ENCODE measurements around the gene ATIC. TPM values are rescaled to one million over a fixed set of nuclear protein-coding genes. Genes with fewer than 3 reads are reported as not detected.

The ATIC gene
- polyA plus RNA-seq, 1 donor from 2014 or later = 9.5 TPM

DNA sequence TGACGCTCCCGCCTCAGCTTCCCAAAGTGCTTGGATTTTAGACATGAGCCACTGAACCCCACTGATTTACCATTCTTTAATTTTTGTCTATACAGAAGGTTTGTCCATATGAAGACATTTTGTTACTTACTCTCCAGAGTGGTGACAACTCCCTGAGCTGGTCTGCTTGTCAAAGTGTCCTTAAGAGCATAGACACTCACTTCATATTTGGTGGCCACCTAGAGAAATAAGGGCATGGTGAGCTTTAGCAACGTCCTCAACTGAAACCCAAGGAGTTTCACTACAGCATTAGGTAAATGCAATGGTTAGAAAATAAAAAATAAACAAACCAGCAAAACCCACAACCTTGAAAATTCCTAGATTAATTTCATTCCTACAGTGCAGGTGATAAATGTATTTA is 66.2 kb downstream of the ATIC start:
- Histone ChIP-seq H4K20me1 (ENCODE audit: insufficient read depth) (no peaks in the 10 kb centered on the region), H3K27ac (ENCODE audit: low read length) (no peak overlapping the region), H3K36me3 (ENCODE audit: insufficient read depth, low read length) (no peaks in the 10 kb centered on the region), H3K27me3 (ENCODE audit: insufficient read depth, low read depth, low read length) (no peaks in the 10 kb centered on the region), H3F3A (ENCODE audit: insufficient read depth, low read length, poor library complexity, severe bottlenecking) (no peaks in the 10 kb centered on the region), H3K9me3 (ENCODE audit: low read length) (no peaks in the 10 kb centered on the region), H3K9ac (ENCODE audit: low read length) (no peak overlapping the region), H3K9me2 (ENCODE audit: insufficient read depth, low read length) (no peaks in the 10 kb centered on the region), H3K79me2 (replicated peaks; ENCODE audit: insufficient read depth, low read length) (no peaks in the 10 kb centered on the region), H3K4me2 (ENCODE audit: low read length) (no peak overlapping the region), H2AFZ (ENCODE audit: low read depth, low read length) (no peak overlapping the region), H3K4me3 (ENCODE audit: low read length) (no peak overlapping the region)
- no peak for TF ChIP-seq EP300 (conservative IDR thresholded peaks at IDR 0.05; ENCODE audit: poor library complexity, severe bottlenecking)
- TF ChIP-seq REST (IDR thresholded peaks at IDR 0.05; ENCODE audit: borderline replicate concordance) = no peak
- no peak for TF ChIP-seq POLR2AphosphoS5 (IDR thresholded peaks at IDR 0.05)
- TF ChIP-seq TAF1 (IDR thresholded peaks at IDR 0.05; ENCODE audit: low read depth) = no peak
- TF ChIP-seq MXI1 (conservative IDR thresholded peaks at IDR 0.05; ENCODE audit: poor library complexity, severe bottlenecking) = no peak
- TF ChIP-seq CTCF (IDR thresholded peaks at IDR 0.05; ENCODE audit: poor library complexity, severe bottlenecking) = no peak

DNA sequence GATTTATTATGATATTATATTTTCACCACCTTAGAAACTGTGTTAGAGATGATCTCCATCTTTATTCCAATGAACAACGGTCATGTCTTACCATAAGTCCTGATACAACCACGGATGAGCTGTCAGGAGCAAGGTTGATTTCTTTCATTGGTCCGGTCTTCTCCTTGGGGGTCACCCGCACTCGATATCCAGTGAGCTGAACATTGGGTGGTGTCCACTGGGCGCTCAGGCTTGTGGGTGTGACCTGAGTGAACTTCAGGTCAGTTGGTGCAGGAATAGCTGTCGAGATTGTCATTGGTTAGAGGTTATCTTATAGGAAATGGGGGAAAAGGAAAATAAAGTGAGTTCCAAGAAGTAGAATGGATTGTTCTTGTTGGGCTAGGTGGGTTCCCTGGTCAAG is 67.2 kb downstream of the ATIC start:
- Histone ChIP-seq H4K20me1 (ENCODE audit: insufficient read depth) (no peaks in the 10 kb centered on the region), H3K4me2 (ENCODE audit: low read length) (no peak overlapping the region), H3K27me3 (ENCODE audit: insufficient read depth, low read depth, low read length) (no peaks in the 10 kb centered on the region), H3K79me2 (replicated peaks; ENCODE audit: insufficient read depth, low read length) (no peaks in the 10 kb centered on the region), H2AFZ (ENCODE audit: low read depth, low read length) (no peak overlapping the region), H3K36me3 (ENCODE audit: insufficient read depth, low read length) (no peaks in the 10 kb centered on the region), H3K9ac (ENCODE audit: low read length) (no peak overlapping the region), H3F3A (ENCODE audit: insufficient read depth, low read length, poor library complexity, severe bottlenecking) (no peaks in the 10 kb centered on the region), H3K4me3 (ENCODE audit: low read length) (no peak overlapping the region), H3K27ac (ENCODE audit: low read length) (no peak overlapping the region), H3K9me2 (ENCODE audit: insufficient read depth, low read length) (no peaks in the 10 kb centered on the region), H3K9me3 (ENCODE audit: low read length) (no peaks in the 10 kb centered on the region)
- TF ChIP-seq SMC3 (conservative IDR thresholded peaks at IDR 0.05; ENCODE audit: poor library complexity) (no peak), EP300 (conservative IDR thresholded peaks at IDR 0.05; ENCODE audit: poor library complexity, severe bottlenecking) (no peak), TAF1 (IDR thresholded peaks at IDR 0.05; ENCODE audit: low read depth) (no peak), REST (IDR thresholded peaks at IDR 0.05; ENCODE audit: borderline replicate concordance) (no peak), EZH2 (IDR thresholded peaks at IDR 0.05; ENCODE audit: borderline replicate concordance, insufficient read depth, low read length, poor library complexity, severe bottlenecking) (no peak), MXI1 (conservative IDR thresholded peaks at IDR 0.05; ENCODE audit: poor library complexity, severe bottlenecking) (no peak), RAD21 (conservative IDR thresholded peaks at IDR 0.05) (no peak), CTCF (IDR thresholded peaks at IDR 0.05; ENCODE audit: poor library complexity, severe bottlenecking) (no peak), POLR2AphosphoS5 (IDR thresholded peaks at IDR 0.05) (no peak)

Data from neural cell (in vitro differentiated cells).